HG03159 (cell line): ENCODE data around the gene PCDHGA10.
"Not testable (repeated sequence)": the region's sequence is repeated elsewhere in the genome, so short reads cannot be mapped to it uniquely, and the experiment has no call there.

ENCODE experiments used
- ATAC-seq: cut with Tn5 transposase; IDR thresholded peaks from one replicate; pipeline ENCODE4 v1.9.1; 2021; ENCODE audit warnings: mild to moderate bottlenecking, moderate library complexity; ENCODE audit not compliant: unreplicated experiment

The PCDHGA10 gene

GRCh38 chr5:141420855-141421488 lies 8.2 kb downstream of the PCDHGA10 start, which contains the start of gene PCDHGA11:
Gene PCDHGA11 (plus strand): TSS chr5:141421051. CDS start chr5:141421228, 177 bp downstream.
- ATAC-seq, result peak; percentile 44

DNA sequence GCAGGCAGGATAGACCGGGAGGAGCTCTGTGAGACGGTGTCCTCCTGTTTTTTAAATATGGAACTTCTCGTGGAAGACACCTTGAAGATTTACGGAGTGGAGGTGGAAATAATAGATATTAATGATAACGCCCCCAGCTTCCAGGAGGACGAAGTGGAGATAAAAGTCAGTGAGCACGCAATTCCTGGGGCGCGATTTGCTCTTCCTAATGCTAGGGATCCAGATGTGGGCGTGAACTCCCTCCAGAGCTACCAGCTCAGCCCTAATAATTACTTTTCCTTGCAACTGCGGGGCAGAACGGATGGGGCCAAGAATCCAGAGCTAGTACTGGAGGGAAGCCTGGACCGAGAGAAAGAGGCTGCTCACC lies 8.7 kb downstream of the PCDHGA10 start:
- no peak for ATAC-seq

DNA sequence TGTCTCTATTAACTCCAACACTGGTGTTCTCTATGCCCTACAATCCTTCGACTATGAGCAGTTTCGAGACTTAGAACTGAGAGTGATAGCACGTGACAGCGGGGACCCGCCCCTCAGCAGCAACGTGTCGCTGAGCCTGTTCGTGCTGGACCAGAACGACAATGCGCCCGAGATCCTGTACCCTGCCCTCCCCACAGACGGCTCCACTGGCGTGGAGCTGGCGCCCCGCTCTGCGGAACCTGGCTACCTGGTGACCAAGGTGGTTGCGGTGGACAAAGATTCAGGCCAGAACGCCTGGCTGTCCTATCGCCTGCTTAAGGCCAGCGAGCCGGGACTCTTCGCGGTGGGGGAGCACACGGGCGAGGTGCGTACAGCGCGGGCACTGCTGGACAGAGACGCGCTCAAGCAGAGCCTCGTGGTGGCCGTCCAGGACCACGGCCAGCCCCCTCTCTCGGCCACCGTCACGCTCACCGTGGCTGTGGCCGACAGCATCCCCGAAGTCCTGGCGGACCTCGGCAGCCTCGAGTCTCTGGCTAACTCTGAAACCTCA lies 10.0 kb downstream of the PCDHGA10 start:
- no peak for ATAC-seq

DNA sequence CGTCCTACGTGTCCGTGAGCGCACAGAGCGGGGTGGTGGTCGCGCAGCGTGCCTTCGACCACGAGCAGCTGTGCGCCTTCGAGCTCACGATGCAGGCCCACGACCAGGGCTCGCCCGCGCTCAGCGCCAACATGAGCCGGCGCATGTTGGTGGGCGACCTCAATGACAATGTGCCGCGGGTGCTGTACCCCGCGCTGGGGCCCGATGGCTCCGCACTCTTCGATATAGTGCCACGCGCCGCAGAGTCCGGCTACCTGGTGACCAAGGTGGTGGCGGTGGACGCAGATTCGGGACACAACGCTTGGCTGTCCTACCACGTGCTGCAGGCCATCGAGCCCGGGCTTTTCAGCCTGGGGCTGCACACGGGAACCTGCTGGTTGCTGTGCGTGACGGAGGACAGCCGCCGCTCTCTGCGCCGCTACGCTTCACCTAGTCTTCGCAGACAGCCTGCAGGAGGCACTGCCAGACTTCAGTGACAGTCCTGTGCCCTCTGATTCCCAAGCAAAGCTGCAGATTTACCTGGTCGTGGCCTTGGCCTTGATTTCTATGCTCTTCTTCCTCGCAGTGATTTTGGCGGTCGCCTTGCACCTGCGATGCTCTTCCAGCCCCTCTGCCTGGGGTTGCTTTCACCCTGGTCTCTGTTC lies 15.1 kb downstream of the PCDHGA10 start:
- ATAC-seq, result no peak

- ATAC-seq, result peak; percentile 87
Observed at GRCh38 chr5:141430332-141431113, 17.7 kb downstream of the PCDHGA10 start, which contains the start of gene PCDHGA12. Gene PCDHGA12 (plus strand): TSS chr5:141430507. CDS start chr5:141430760, 253 bp downstream.

DNA sequence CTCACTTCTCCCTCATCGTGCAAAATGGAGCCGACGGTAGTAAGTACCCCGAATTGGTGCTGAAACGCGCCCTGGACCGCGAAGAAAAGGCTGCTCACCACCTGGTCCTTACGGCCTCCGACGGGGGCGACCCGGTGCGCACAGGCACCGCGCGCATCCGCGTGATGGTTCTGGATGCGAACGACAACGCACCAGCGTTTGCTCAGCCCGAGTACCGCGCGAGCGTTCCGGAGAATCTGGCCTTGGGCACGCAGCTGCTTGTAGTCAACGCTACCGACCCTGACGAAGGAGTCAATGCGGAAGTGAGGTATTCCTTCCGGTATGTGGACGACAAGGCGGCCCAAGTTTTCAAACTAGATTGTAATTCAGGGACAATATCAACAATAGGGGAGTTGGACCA lies 18.5 kb downstream of the PCDHGA10 start:
- peak; percentile 35 for ATAC-seq

GRCh38 chr5:141432308-141432707 lies 19.5 kb downstream of the PCDHGA10 start:
- ATAC-seq, result not testable (repeated sequence)

DNA sequence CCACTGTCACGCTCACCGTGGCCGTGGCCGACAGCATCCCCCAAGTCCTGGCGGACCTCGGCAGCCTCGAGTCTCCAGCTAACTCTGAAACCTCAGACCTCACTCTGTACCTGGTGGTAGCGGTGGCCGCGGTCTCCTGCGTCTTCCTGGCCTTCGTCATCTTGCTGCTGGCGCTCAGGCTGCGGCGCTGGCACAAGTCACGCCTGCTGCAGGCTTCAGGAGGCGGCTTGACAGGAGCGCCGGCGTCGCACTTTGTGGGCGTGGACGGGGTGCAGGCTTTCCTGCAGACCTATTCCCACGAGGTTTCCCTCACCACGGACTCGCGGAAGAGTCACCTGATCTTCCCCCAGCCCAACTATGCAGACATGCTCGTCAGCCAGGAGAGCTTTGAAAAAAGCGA lies 19.9 kb downstream of the PCDHGA10 start:
- not testable (repeated sequence) for ATAC-seq

DNA sequence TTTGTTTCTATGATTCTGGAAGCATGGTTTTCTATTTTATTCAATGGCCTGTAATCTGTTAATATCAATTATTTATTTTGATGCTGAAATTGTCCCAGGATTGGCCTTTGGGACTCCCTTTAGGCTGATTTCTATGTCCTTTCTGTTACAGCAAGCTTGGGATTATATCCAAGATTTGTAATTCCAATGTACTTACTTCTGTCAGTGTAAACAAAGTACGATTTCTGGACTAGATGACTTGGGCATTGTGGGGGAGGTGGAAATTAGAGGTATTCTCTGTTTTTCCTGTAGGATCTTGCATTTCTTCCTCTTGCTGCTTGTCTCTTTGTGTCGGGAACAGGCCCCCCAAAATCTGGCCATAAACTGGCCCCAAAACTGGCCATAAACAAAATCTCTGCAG lies 21.2 kb downstream of the PCDHGA10 start:
- no peak for ATAC-seq

- ATAC-seq, result no peak
Observed at GRCh38 chr5:141437221-141437620, 24.4 kb downstream of the PCDHGA10 start.

GRCh38 chr5:141439411-141440141 lies 26.8 kb downstream of the PCDHGA10 start:
- ATAC-seq, result no peak

GRCh38 chr5:141440341-141440740 lies 27.6 kb downstream of the PCDHGA10 start:
- no peak for ATAC-seq

GRCh38 chr5:141441571-141442170 lies 28.9 kb downstream of the PCDHGA10 start:
- ATAC-seq, result no peak

- no peak for ATAC-seq
Observed at GRCh38 chr5:141465351-141465750, 52.6 kb downstream of the PCDHGA10 start.
